H1 (cell line): ENCODE measurements around the gene PEX6. TPM values are rescaled to one million over a fixed set of nuclear protein-coding genes. Genes with fewer than 3 reads are reported as not detected.

Source experiments
- polyA plus RNA-seq, 7 experiments: library from polyadenylated mRNA; depleted of rRNA in 3 of 7; stranded (reverse) in 5 of 7; unstranded in 2 of 7; fragments of >200 nt in 5 of 7; fragments of 200-250 nt in 2 of 7; gene quantifications; 1 replicate in 5 of 7; 2 replicates in 1 of 7; 4 replicates in 1 of 7; pipeline versions ENCODE4 v1.2.1 to v1.2.3, GENCODE V29; 2011 to 2013; ENCODE audit warnings: missing spikeins in 2 of 7, mixed read lengths in 2 of 7
- total RNA-seq: library from RNA; stranded (reverse); fragmentation: NEBNext Ultra II Directional; extraction: Animal tissue kit (Norgen Biotek cat#: 25700); gene quantifications from 2 replicates; pipeline ENCODE4 v1.2.1, GENCODE V29; 2021

The PEX6 gene
- total and polyA plus RNA-seq, 2 of the 8 experiments (the other 6 are each of a cell fraction or from before 2014, with no cell fraction given): 6.4 to 12.5 TPM

Other genes with a start within 250 kb of the PEX6 start
- 25.5 and 27.3 TPM in 2 replicates for gene TBCC, start 233.1 kb downstream of the PEX6 start, total RNA-seq
- 22.7 and 28.9 TPM in 2 replicates for gene TBCC, start 233.1 kb downstream of the PEX6 start, polyA plus RNA-seq (2011; rRNA removed)
- 12.2 and 12.7 TPM in 2 replicates for gene BICRAL, start 197.1 kb downstream of the PEX6 start, total RNA-seq
- gene BICRAL, start 197.1 kb downstream of the PEX6 start, polyA plus RNA-seq (2011; rRNA removed): 6.9 and 9.4 TPM in 2 replicates
- gene RPL7L1, start 99.6 kb downstream of the PEX6 start, total RNA-seq: 112 and 117 TPM in 2 replicates
- 29.3 and 31.0 TPM in 2 replicates for gene RPL7L1, start 99.6 kb downstream of the PEX6 start, polyA plus RNA-seq (2011; rRNA removed)
- not detected in 2 replicates for gene PTCRA, start 63.1 kb downstream of the PEX6 start, total RNA-seq
- not detected in 2 replicates for gene PTCRA, start 63.1 kb downstream of the PEX6 start, polyA plus RNA-seq (2011; rRNA removed)
- 64.5 and 67.9 TPM in 2 replicates for gene CNPY3, start 49.7 kb downstream of the PEX6 start, total RNA-seq
- 49.6 and 64.1 TPM in 2 replicates for gene CNPY3, start 49.7 kb downstream of the PEX6 start, polyA plus RNA-seq (2011; rRNA removed)
- 1.8 TPM in 2 replicates for gene GNMT, start 18.4 kb downstream of the PEX6 start, total RNA-seq
- 3.4 and 4.3 TPM in 2 replicates for gene GNMT, start 18.4 kb downstream of the PEX6 start, polyA plus RNA-seq (2011; rRNA removed)
- gene PPP2R5D, start 5.4 kb upstream of the PEX6 start, total RNA-seq: 52.1 and 52.4 TPM in 2 replicates
- gene PPP2R5D, start 5.4 kb upstream of the PEX6 start, polyA plus RNA-seq (2011; rRNA removed): 55.7 and 68.1 TPM in 2 replicates
- 94.2 and 102 TPM in 2 replicates for gene MEA1, start 34.8 kb upstream of the PEX6 start, total RNA-seq
- 96.2 and 96.4 TPM in 2 replicates for gene MEA1, start 34.8 kb upstream of the PEX6 start, polyA plus RNA-seq (2011; rRNA removed)
- 181 and 182 TPM in 2 replicates for gene KLHDC3, start 35.1 kb upstream of the PEX6 start, total RNA-seq
- 203 and 240 TPM in 2 replicates for gene KLHDC3, start 35.1 kb upstream of the PEX6 start, polyA plus RNA-seq (2011; rRNA removed)
- 89.6 and 92.3 TPM in 2 replicates for gene RRP36, start 42.4 kb upstream of the PEX6 start, total RNA-seq
- gene RRP36, start 42.4 kb upstream of the PEX6 start, polyA plus RNA-seq (2011; rRNA removed): 20.6 and 33.9 TPM in 2 replicates
- gene CUL7, start 74.7 kb upstream of the PEX6 start, total RNA-seq: 10.8 and 11.4 TPM in 2 replicates
- gene CUL7, start 74.7 kb upstream of the PEX6 start, polyA plus RNA-seq (2011; rRNA removed): 15.0 and 19.1 TPM in 2 replicates
- 97.7 and 99.9 TPM in 2 replicates for gene MRPL2, start 80.3 kb upstream of the PEX6 start, total RNA-seq
- 58.7 and 61.0 TPM in 2 replicates for gene MRPL2, start 80.3 kb upstream of the PEX6 start, polyA plus RNA-seq (2011; rRNA removed)
- gene KLC4, start 80.5 kb upstream of the PEX6 start, total RNA-seq: 27.7 and 28.5 TPM in 2 replicates
- 15.7 and 23.8 TPM in 2 replicates for gene KLC4, start 80.5 kb upstream of the PEX6 start, polyA plus RNA-seq (2011; rRNA removed)
- gene PTK7, start 97.1 kb upstream of the PEX6 start, total RNA-seq: 130 and 138 TPM in 2 replicates
- gene PTK7, start 97.1 kb upstream of the PEX6 start, polyA plus RNA-seq (2011; rRNA removed): 110 and 133 TPM in 2 replicates
- gene SRF, start 192.1 kb upstream of the PEX6 start, total RNA-seq: 49.0 and 52.7 TPM in 2 replicates
- gene SRF, start 192.1 kb upstream of the PEX6 start, polyA plus RNA-seq (2011; rRNA removed): 69.5 and 88.6 TPM in 2 replicates
- 9.8 and 10.5 TPM in 2 replicates for gene CUL9, start 203.0 kb upstream of the PEX6 start, total RNA-seq
- 7.7 and 10.2 TPM in 2 replicates for gene CUL9, start 203.0 kb upstream of the PEX6 start, polyA plus RNA-seq (2011; rRNA removed)